ENCODE data around the gene KRTAP6-2.

KRTAP6-2 gene

DNA sequence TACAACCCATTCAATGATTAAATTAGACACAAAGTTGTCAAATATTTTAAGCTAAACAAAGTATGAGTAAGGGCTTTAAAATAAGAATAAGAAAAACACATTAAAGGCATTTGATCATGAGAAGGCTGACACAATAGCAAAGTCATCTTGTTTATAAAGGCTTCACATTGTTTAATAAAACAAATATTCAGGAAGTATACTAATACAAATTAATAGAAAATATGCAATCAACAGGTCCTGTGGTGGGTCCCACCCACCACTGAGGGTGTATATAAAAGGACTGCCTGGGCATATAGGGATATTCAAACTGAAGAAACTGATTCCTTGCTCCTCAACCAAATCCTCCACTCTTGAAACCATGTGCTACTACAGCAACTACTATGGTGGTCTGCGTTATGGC, 36.2 kb upstream of the KRTAP6-2 start, which contains the start of gene KRTAP20-2:
KRTAP20-2 (plus strand) TSS at position 301 of the 400 bp plus-strand sequence; CDS start at position 359, 58 bp downstream.
- Histone ChIP-seq H3K36me3 (ENCODE audit: insufficient read depth, low read length) (no peaks in the 10 kb centered on the region), H2AFZ (ENCODE audit: low read depth, low read length) (no peak within 1 kb of the TSS), H3K9me3 (ENCODE audit: insufficient read depth, low read length, severe bottlenecking) (no peaks in the 10 kb centered on the region), H3K4me3 (ENCODE audit: low read depth in 1 of 2, low read length in 2 of 2) (no peak within 1 kb of the TSS), H3K27ac (ENCODE audit: low read length) (no peak within 1 kb of the TSS), H4K20me1 (ENCODE audit: insufficient read depth, low read length) (no peaks in the 10 kb centered on the region), H3K79me2 (ENCODE audit: insufficient read depth, low read length) (no peaks in the 10 kb centered on the region), H3K27me3 (ENCODE audit: insufficient read depth, low read length, poor library complexity) (no peaks in the 10 kb centered on the region), H3K4me2 (ENCODE audit: insufficient read depth, low read length) (no peak within 1 kb of the TSS), H3K9ac (ENCODE audit: low read depth, low read length) (no peak within 1 kb of the TSS), H3K4me1 (ENCODE audit: insufficient read depth, low read length) (no peaks in the 10 kb centered on the region)
- ATAC-seq (ENCODE audit: insufficient read depth, low read depth), result no peak
- TF ChIP-seq EZH2 (IDR thresholded peaks at IDR 0.05; ENCODE audit: borderline replicate concordance, low read depth, low read length, severe bottlenecking), result no peak
- TF ChIP-seq, protein P1, sequence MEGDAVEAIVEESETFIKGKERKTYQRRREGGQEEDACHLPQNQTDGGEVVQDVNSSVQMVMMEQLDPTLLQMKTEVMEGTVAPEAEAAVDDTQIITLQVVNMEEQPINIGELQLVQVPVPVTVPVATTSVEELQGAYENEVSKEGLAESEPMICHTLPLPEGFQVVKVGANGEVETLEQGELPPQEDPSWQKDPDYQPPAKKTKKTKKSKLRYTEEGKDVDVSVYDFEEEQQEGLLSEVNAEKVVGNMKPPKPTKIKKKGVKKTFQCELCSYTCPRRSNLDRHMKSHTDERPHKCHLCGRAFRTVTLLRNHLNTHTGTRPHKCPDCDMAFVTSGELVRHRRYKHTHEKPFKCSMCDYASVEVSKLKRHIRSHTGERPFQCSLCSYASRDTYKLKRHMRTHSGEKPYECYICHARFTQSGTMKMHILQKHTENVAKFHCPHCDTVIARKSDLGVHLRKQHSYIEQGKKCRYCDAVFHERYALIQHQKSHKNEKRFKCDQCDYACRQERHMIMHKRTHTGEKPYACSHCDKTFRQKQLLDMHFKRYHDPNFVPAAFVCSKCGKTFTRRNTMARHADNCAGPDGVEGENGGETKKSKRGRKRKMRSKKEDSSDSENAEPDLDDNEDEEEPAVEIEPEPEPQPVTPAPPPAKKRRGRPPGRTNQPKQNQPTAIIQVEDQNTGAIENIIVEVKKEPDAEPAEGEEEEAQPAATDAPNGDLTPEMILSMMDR (IDR thresholded peaks at IDR 0.05; ENCODE audit: borderline replicate concordance, extremely low read depth, low read length, poor library complexity, severe bottlenecking), result no peak
- no peak for DNase-seq

DNA sequence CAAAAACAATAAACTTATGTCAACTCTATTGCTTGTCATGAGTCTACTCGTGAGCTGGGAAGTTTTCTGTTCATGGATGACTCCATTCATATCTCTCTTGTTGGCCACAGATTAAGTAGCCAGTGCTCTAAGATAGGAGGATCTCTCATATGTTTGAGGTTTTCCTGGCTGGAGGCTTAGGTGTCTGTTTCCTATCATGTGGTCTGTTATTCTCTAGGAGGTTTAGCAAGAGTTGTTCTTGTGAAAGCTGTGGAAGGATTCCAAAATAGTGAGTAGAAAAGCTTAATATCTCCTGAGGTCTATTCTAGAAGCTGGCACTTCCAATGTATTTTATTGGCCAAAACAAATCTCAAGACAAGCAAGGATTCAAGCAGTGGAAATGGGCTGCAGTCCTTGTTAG, 30.5 kb upstream of the KRTAP6-2 start:
- H4K20me1 ChIP-seq (ENCODE audit: insufficient read depth, low read length), result no peaks in the 10 kb centered on the region
- DNase-seq (no peak), ATAC-seq (ENCODE audit: insufficient read depth, low read depth) (no peak)
- H3K36me3 ChIP-seq (ENCODE audit: insufficient read depth, low read length), result no peaks in the 10 kb centered on the region
- H3K79me2 ChIP-seq (ENCODE audit: insufficient read depth, low read length), result no peaks in the 10 kb centered on the region
- no peak overlapping the region for H3K4me2 ChIP-seq (ENCODE audit: insufficient read depth, low read length)
- H3K9me3 ChIP-seq (ENCODE audit: insufficient read depth, low read length, severe bottlenecking), result no peaks in the 10 kb centered on the region
- no peaks in the 10 kb centered on the region for H3K4me1 ChIP-seq (ENCODE audit: insufficient read depth, low read length)
- TF ChIP-seq, protein P1 (IDR thresholded peaks at IDR 0.05; ENCODE audit: borderline replicate concordance, extremely low read depth, low read length, poor library complexity, severe bottlenecking), result no peak
- TF ChIP-seq EZH2 (IDR thresholded peaks at IDR 0.05; ENCODE audit: borderline replicate concordance, low read depth, low read length, severe bottlenecking), result no peak
- no peaks in the 10 kb centered on the region for H3K27me3 ChIP-seq (ENCODE audit: insufficient read depth, low read length, poor library complexity)
- no peak overlapping the region for H3K9ac ChIP-seq (ENCODE audit: low read depth, low read length)
- no peak overlapping the region for H2AFZ ChIP-seq (ENCODE audit: low read depth, low read length)
- H3K4me3 ChIP-seq (ENCODE audit: low read depth in 1 of 2, low read length in 2 of 2), result no peak overlapping the region
- no peak overlapping the region for H3K27ac ChIP-seq (ENCODE audit: low read length)

DNA sequence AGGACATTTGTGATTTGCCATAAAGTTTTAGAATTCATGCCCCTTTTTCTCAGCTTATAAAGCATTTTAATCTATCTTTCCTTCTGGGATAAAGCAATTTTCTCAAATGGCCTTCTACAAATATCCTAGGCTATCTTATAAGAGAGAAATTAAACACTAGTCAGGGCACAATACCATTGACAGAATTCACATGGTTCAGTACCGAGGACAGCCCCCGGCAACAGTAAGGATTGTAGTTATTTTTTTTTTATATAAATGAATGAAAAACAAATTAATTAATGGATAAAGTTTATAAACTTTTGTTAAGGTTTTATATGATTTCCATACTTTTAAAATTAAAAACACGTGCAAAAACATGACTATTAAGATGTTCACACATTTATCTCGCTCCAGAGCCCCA, 29.4 kb upstream of the KRTAP6-2 start:
- no peak overlapping the region for H2AFZ ChIP-seq (ENCODE audit: low read depth, low read length)
- H4K20me1 ChIP-seq (ENCODE audit: insufficient read depth, low read length), result no peaks in the 10 kb centered on the region
- no peaks in the 10 kb centered on the region for H3K27me3 ChIP-seq (ENCODE audit: insufficient read depth, low read length, poor library complexity)
- DNase-seq (no peak), ATAC-seq (ENCODE audit: insufficient read depth, low read depth) (no peak)
- no peak overlapping the region for H3K4me2 ChIP-seq (ENCODE audit: insufficient read depth, low read length)
- no peaks in the 10 kb centered on the region for H3K36me3 ChIP-seq (ENCODE audit: insufficient read depth, low read length)
- no peaks in the 10 kb centered on the region for H3K9me3 ChIP-seq (ENCODE audit: insufficient read depth, low read length, severe bottlenecking)
- no peak overlapping the region for H3K9ac ChIP-seq (ENCODE audit: low read depth, low read length)
- H3K4me1 ChIP-seq (ENCODE audit: insufficient read depth, low read length), result no peaks in the 10 kb centered on the region
- TF ChIP-seq, protein P1 (IDR thresholded peaks at IDR 0.05; ENCODE audit: borderline replicate concordance, extremely low read depth, low read length, poor library complexity, severe bottlenecking), result no peak
- no peak for TF ChIP-seq EZH2 (IDR thresholded peaks at IDR 0.05; ENCODE audit: borderline replicate concordance, low read depth, low read length, severe bottlenecking)
- H3K4me3 ChIP-seq (ENCODE audit: low read depth in 1 of 2, low read length in 2 of 2), result no peak overlapping the region
- no peaks in the 10 kb centered on the region for H3K79me2 ChIP-seq (ENCODE audit: insufficient read depth, low read length)
- H3K27ac ChIP-seq (ENCODE audit: low read length), result no peak overlapping the region
